Naive B cell (primary cell): ENCODE measurements around the gene CEP20. TPM values are rescaled to one million over a fixed set of nuclear protein-coding genes. Genes with fewer than 3 reads are reported as not detected.

ENCODE experiments used
- ATAC-seq, 2 donors: fragments of 150-1000 bp; cut with Tn5 transposase; 2 replicates each; pipeline ENCODE4 v1.10.0; 2021; ENCODE audit warnings: low read depth in 2 of 2, mild to moderate bottlenecking in 2 of 2, moderate library complexity in 2 of 2
- DNase-seq: peaks from one replicate; pipeline ENCODE4 v3.0.0; 2022
- H3K27ac Mint-ChIP-seq, 6 donors: one replicate each; pipeline ENCODE4 v1.8.0; 2020 to 2022; ENCODE audit warnings: mild to moderate bottlenecking in 6 of 6, mixed read lengths in 6 of 6, moderate library complexity in 5 of 6, inconsistent platforms in 2 of 6
- H3K27me3 Mint-ChIP-seq, 3 donors: one replicate each; pipeline ENCODE4 v1.8.0; 2021 to 2022; ENCODE audit warnings: mixed read lengths in 3 of 3, mild to moderate bottlenecking in 1 of 3
- H3K36me3 Mint-ChIP-seq, 2 donors: one replicate each; pipeline ENCODE4 v1.8.0; 2020 to 2022; ENCODE audit warnings: mixed read lengths in 2 of 2, inconsistent platforms in 1 of 2, mild to moderate bottlenecking in 1 of 2
- H3K4me1 Mint-ChIP-seq, 3 donors: one replicate each; pipeline ENCODE4 v1.8.0; 2020 to 2022; ENCODE audit warnings: mixed read lengths in 3 of 3, inconsistent platforms in 1 of 3, mild to moderate bottlenecking in 1 of 3, moderate library complexity in 1 of 3
- H3K4me3 Mint-ChIP-seq, 8 donors: one replicate each; pipeline ENCODE4 v1.8.0; 2020 to 2022; ENCODE audit warnings: mild to moderate bottlenecking in 8 of 8, mixed read lengths in 8 of 8, moderate library complexity in 8 of 8, inconsistent platforms in 2 of 8
- H3K9me3 Mint-ChIP-seq, 7 donors: one replicate each; pipeline ENCODE4 v1.8.0; 2020 to 2022; ENCODE audit warnings: mixed read lengths in 7 of 7, mild to moderate bottlenecking in 5 of 7, inconsistent platforms in 2 of 7, moderate library complexity in 1 of 7
- polyA plus RNA-seq, 6 donors: library from polyadenylated mRNA; unstranded; fragments of 300-500 nt; fragmentation: Illumina TruSeq; gene quantifications; one replicate each; pipeline ENCODE4 v1.2.3, GENCODE V29; 2021; ENCODE audit warnings: low read depth in 6 of 6

CEP20 gene
- polyA plus RNA-seq, 6 donors from 2014 or later, result 33.2 to 52.3 (median 41.9) TPM

DNA sequence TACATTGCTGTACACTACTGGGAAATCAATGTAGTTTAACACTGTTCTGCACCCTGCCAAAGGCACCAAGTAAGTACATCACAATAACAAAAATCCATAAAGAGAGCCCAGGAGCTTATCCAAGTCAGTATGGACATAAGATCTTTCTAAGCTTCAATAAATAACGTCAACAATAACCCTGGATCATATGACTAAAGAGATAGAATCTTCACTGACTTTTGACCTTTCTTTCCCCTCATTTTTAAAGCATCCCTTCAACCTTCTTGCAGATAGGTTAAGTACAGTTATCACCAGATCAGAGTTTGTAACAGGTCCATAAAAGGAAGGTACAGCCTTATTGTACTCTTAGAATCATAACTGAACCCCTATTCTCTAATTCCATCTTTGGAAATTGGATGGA lies 2.3 kb downstream of the CEP20 start:
- peaks cover 26 to 42% (median 26%) of the 10 kb centered on the region in 3 donors for H3K4me1 Mint-ChIP-seq
- no peaks in the 10 kb centered on the region for H3K36me3 Mint-ChIP-seq
- no peaks in the 10 kb centered on the region for H3K9me3 Mint-ChIP-seq
- DNase-seq (no peak), ATAC-seq (no peak)
- H3K27ac Mint-ChIP-seq, result no peak overlapping the region
- no peaks in the 10 kb centered on the region for H3K27me3 Mint-ChIP-seq
- peak overlapping the region in 7 of 8 donors; percentile 2 to 98 (median 32) for H3K4me3 Mint-ChIP-seq

DNA sequence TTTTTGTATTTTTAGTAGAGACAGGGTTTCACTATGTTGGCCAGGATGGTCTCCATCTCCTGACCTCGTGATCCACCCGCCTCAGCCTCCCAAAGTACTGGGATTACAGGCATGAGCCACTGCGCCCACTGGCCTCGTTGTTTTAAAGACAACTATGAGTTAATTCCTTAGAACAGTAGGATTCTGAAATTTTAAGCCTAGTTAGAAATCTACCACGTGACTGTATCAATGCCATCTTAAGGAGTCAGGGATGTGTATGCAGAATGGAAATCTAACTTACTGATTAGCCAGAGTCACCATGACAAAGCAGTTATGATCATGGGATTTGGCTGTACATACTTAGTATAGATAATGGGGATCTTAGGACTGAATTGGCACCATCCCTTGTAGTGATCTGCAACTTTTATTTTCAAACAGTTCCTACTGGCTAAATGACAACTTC lies 2.8 kb downstream of the CEP20 start:
- Mint-ChIP-seq H3K27ac (no peak overlapping the region), H3K36me3 (no peaks in the 10 kb centered on the region), H3K4me3 (peak overlapping the region in 3 of 8 donors; percentile 2 to 98 (median 25)), H3K27me3 (no peaks in the 10 kb centered on the region), H3K4me1 (peaks cover 26 to 42% (median 26%) of the 10 kb centered on the region in 3 donors), H3K9me3 (no peaks in the 10 kb centered on the region)
- DNase-seq (no peak), ATAC-seq (no peak)

DNA sequence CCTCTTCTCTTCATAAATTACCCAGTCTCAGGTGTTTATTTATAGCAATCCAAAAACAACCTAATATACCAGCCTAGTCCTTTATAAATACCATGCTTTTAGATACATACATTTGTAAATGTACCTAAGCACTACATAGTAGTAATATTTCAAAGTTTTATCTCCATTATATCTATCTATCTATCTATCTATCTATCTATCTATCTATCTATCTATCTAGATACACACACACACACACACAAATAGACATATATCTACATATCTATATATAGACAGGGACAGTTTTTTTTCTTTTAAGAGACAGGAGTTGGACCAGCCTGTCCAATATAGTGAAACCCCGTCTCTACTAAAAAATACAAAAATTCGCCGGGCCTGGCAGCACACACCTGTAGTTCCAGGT lies 5.8 kb downstream of the CEP20 start:
- DNase-seq (no peak), ATAC-seq (no peak)
- Mint-ChIP-seq H3K9me3 (no peaks in the 10 kb centered on the region), H3K27me3 (no peaks in the 10 kb centered on the region), H3K4me3 (no peak overlapping the region), H3K4me1 (peaks cover 17 to 29% (median 20%) of the 10 kb centered on the region in 3 donors), H3K36me3 (peaks cover 7 to 11% of the 10 kb centered on the region in 2 donors), H3K27ac (no peak overlapping the region)

DNA sequence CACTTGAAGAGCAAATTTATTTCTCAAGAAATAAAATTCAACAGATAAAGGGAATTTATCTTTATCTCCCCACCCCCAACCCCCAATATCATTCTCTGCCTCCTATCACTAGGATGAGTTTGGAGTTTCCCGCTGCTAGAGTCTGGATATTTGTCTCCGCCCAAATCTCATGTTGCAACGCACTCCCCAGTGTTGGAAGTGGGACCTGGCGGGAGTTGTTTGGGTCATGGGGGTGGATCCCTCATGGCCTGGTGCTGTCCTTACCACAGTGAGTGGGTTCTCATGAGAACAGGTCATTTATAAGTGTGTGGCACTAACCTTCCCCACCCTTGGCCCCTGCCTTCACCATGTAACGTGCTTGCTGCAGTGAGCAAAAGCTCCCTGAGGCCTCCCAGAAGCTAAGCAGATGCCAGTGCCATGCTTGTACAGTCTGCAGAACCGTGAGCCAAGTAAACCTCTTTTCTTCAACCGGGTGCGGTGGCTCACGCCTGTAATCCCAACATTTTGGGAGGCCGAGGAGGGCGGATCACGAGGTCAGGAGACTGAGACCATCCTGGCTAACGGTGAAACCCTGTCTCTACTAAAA lies 6.5 kb downstream of the CEP20 start:
- ATAC-seq (no peak), DNase-seq (no peak)
- Mint-ChIP-seq H3K27me3 (no peaks in the 10 kb centered on the region), H3K4me3 (no peak overlapping the region), H3K4me1 (peaks cover 11 to 24% (median 14%) of the 10 kb centered on the region in 3 donors), H3K36me3 (peaks cover 7 to 11% of the 10 kb centered on the region in 2 donors), H3K27ac (no peak overlapping the region), H3K9me3 (no peaks in the 10 kb centered on the region)

DNA sequence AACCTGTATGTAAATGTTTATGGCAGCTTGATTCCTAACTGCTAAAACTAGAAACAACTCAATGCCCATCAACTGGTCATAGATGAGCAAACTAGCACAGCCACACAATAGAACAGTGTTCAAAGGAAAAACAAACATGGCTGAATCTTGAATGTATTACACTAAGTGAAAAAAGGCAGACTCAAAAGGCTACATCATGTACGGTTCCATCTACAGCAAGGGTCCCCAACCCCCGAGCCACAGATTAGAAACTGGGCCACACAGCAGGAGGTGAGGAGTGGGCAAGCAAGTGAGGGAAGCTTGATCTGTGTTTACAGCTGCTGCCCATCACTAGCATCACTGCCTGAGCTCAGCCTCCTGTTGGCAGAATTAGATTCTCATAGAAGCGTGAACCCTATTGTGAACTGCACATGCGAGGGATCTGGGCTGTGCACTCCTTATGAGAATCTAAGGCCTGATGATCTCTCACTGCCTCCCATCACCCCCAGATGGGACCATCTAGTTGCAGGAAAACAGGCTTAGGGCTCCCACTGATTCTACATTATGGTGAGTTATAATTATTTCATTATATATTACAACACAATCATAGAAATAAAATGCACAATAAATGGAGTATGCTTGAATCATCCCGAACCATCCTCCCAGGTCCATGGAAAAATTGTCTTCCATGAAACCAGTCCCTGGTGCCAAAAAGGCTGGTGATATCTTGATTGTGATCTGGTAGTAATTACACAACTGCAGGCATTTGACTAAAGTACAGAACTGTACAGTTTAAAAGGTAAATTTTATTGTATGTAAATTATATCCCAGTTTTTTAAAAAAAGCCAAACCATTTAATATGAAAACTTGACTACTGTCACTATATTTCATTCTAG lies 7.7 kb downstream of the CEP20 start:
- Mint-ChIP-seq H3K4me3 (no peak overlapping the region), H3K27me3 (no peaks in the 10 kb centered on the region), H3K9me3 (no peaks in the 10 kb centered on the region), H3K4me1 (peaks cover 3 to 14% (median 5%) of the 10 kb centered on the region in 3 donors), H3K27ac (no peak overlapping the region), H3K36me3 (peaks cover 7 to 11% of the 10 kb centered on the region in 2 donors)
- no peak for ATAC-seq
- no peak for DNase-seq

DNA sequence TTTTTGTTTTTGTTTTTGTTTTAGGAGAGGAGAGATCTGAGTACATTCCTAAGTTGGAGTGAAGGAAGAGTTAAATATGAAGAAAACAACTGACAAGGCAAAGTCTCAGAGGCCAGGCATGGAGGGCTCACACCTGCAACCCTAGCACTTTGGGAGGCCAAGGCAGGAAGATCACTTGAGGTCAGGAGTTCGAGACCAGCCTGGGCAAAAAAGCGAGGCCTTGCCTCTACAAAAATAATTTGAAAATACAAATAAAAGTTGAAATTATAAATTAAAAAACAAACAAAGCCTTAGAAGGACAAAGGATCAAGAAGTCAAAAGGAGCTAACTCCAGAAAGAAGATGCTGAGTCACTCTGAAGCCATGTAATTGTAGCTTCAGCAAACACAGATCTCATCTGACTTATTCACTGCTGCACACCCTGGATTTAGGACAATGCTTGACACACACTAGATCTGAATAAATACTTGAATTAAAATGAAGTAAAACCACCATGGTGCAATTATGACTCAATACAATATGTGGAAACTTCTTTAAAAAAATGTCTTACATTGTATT lies 9.1 kb downstream of the CEP20 start:
- H3K4me1 Mint-ChIP-seq, result peaks cover 0 to 14% (median 8%) of the 10 kb centered on the region in 3 donors
- ATAC-seq (no peak), DNase-seq (no peak)
- H3K4me3 Mint-ChIP-seq, result no peak overlapping the region
- H3K9me3 Mint-ChIP-seq, result no peaks in the 10 kb centered on the region
- peak overlapping the region in 1 of 6 donors; percentile 69 for H3K27ac Mint-ChIP-seq
- H3K27me3 Mint-ChIP-seq, result no peaks in the 10 kb centered on the region
- H3K36me3 Mint-ChIP-seq, result peaks cover 7 to 11% of the 10 kb centered on the region in 2 donors

DNA sequence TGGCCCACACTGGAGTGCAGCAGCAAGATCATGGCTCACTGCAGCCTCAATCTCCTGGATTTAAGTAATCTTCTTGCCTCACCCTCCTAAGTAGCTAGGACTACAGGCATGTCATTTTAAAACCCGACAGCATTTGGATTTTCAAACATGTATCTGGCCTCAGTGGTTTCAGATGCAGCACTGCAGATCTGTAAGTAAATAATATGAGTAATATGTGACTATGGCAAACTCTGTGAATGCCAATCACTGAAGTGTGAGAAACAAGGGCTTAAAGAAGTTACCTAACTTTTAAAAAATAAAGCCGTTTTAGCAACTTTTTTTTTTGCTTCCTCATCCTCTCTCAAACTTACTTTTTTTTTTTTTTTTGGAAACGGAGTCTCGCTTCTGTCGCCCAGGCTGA lies 11.9 kb downstream of the CEP20 start:
- DNase-seq, result no peak
- no peak overlapping the region for H3K4me3 Mint-ChIP-seq
- H3K27ac Mint-ChIP-seq, result no peak overlapping the region
- H3K27me3 Mint-ChIP-seq, result no peaks in the 10 kb centered on the region
- H3K9me3 Mint-ChIP-seq, result no peaks in the 10 kb centered on the region
- H3K4me1 Mint-ChIP-seq, result peaks cover 0 to 10% (median 8%) of the 10 kb centered on the region in 3 donors
- peaks cover 7 to 11% of the 10 kb centered on the region in 2 donors for H3K36me3 Mint-ChIP-seq
- ATAC-seq, result no peak

DNA sequence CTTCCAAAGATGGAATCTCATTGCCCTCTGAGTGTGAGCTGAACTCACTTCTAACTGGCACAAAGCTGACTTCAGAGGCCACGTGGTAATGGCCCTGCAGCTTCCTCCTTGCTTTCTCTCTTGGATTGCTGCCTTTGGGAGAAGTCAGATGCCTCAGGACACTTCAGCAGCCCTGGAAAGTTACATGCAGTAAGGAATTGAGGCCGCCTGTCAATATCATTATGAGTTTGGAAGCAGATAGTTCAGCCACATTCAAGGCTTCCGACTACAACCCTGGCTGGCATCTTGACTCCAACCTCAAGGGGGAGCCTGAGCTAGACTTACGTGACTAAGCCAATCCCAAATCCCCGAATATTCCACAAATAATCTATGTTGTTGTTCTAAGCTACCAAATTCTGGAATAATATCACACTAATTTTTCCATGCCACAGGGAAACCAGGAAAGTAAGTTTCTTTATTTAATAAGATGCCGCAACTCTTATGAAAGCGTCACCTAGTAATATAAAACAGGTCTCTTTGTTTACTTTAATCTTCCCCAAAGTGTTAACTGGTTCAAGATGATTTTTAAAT lies 13.6 kb downstream of the CEP20 start:
- ATAC-seq (no peak), DNase-seq (no peak)
- H3K4me3 Mint-ChIP-seq, result no peak overlapping the region
- peaks cover 0 to 8% (median 7%) of the 10 kb centered on the region in 3 donors for H3K4me1 Mint-ChIP-seq
- peaks cover 12 to 14% of the 10 kb centered on the region in 2 donors for H3K36me3 Mint-ChIP-seq
- H3K9me3 Mint-ChIP-seq, result no peaks in the 10 kb centered on the region
- H3K27ac Mint-ChIP-seq, result peak overlapping the region in 1 of 6 donors; percentile 2
- no peaks in the 10 kb centered on the region for H3K27me3 Mint-ChIP-seq

DNA sequence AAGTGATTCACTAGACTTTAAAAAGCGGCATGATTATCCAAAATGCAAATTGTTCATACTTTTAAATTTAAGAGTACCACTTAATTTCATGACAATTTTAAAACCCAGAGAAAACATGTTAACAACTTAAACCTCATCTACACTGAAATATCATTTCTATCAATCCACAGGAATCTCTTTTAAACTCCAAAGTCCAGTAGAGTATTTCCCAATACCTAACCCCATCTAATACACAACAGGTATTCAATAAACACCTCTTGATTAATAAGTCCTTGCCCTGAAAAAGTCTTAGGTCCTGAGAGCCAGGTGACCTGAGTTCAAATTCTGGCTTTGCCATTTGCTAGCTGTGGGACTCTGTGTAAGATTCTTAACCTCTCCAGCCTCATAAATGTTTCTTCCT lies 14.7 kb downstream of the CEP20 start:
- Mint-ChIP-seq H3K27me3 (no peaks in the 10 kb centered on the region), H3K27ac (peak overlapping the region in 1 of 6 donors; percentile 20), H3K36me3 (peaks cover 13 to 15% of the 10 kb centered on the region in 2 donors), H3K4me1 (peaks cover 0 to 8% (median 3%) of the 10 kb centered on the region in 3 donors), H3K4me3 (no peak overlapping the region), H3K9me3 (no peaks in the 10 kb centered on the region)
- DNase-seq (no peak), ATAC-seq (no peak)

DNA sequence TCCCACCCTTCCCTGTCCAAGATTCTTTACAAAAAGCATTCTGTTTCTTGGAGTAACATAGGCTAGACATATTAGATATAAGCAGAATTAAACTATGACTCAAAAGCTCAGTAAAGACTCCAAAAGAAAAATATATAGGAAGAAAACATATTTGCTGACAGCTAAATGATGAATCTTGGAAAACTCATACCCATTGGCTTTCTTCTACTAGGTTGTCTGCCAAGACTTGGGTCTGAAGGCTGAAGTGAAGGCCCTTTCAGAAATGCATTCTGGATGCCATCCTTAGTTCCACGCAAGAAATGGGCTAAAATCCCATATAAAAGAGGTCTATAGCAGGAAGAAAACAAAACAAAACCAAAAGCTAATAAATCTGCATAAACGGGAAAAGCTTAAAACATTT lies 15.1 kb downstream of the CEP20 start:
- Mint-ChIP-seq H3K27ac (peak overlapping the region in 1 of 6 donors; percentile 43), H3K9me3 (no peaks in the 10 kb centered on the region), H3K4me3 (no peak overlapping the region), H3K36me3 (peaks cover 13 to 14% of the 10 kb centered on the region in 2 donors), H3K4me1 (peaks cover 0 to 8% (median 3%) of the 10 kb centered on the region in 3 donors), H3K27me3 (no peaks in the 10 kb centered on the region)
- ATAC-seq (no peak), DNase-seq (no peak)

DNA sequence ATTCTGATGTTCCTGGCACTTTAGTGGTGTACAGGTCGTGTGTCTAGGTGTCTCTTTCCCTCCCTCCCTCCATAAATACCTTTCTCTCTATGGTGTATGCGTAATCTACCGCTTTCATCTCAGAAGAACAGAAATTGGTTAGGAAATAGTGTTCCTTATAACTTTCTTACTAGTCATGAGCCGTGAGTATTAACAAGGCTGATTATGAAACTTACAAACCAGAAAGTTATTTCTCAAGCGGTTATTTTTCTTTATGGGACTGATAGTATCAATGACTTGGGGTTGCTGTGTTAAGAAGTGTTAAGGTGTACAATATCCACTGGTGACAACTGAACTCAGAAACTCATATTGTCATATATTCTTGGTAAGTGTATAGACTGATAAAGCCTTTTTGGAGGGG lies 18.4 kb downstream of the CEP20 start:
- no peak for DNase-seq
- Mint-ChIP-seq H3K36me3 (peaks cover 16 to 23% of the 10 kb centered on the region in 2 donors), H3K27me3 (no peaks in the 10 kb centered on the region), H3K9me3 (no peaks in the 10 kb centered on the region), H3K4me1 (peaks cover 0 to 5% (median 3%) of the 10 kb centered on the region in 3 donors), H3K27ac (no peak overlapping the region), H3K4me3 (no peak overlapping the region)
- no peak for ATAC-seq

DNA sequence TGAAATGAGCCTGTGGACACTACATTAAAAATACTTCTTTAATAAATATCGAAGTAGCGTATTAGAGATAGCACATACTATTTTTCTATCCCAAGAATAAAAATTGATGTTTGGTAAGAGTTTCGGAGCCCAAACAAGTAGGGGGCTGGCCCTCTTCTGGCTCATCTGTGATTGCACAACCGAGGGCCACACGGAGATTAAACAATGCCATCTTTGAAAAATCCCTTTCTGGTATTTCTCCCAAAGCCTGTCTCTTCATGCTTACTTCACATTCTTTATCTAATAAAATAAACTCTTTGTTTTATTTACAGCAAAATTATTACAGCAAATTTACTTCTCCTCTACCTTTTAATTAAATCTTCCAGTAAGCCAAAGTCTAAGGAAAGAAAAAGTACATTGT lies 22.0 kb downstream of the CEP20 start:
- no peaks in the 10 kb centered on the region for H3K9me3 Mint-ChIP-seq
- no peaks in the 10 kb centered on the region for H3K27me3 Mint-ChIP-seq

DNA sequence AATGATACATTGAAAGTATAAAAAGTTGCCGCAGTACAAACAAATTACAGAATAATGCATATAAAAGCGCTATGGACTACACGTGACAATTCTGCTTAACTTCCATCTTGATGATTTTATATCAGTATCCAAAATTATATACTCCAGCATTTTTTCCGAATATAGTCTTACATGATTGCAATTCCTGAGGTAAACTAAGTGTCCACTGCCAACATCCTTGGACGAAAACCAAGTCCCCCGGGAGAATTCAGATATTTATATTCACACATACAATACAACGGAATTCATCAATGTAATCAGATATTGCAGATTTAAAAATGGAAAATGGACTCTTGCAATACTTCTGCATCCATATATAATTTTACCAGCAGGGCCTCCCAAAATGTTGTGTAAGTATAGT lies 22.7 kb downstream of the CEP20 start:
- H3K36me3 Mint-ChIP-seq, result peaks cover 16 to 25% of the 10 kb centered on the region in 2 donors
- no peak for ATAC-seq

More for the DNA sequence above, 22.0 kb downstream of the CEP20 start:
- no peak overlapping the region for H3K4me3 Mint-ChIP-seq
- H3K4me1 Mint-ChIP-seq, result no peaks in the 10 kb centered on the region
- no peak overlapping the region for H3K27ac Mint-ChIP-seq
- DNase-seq (no peak), ATAC-seq (no peak)
- H3K36me3 Mint-ChIP-seq, result peaks cover 16 to 25% of the 10 kb centered on the region in 2 donors

More for the DNA sequence above, 22.7 kb downstream of the CEP20 start:
- Mint-ChIP-seq H3K4me1 (no peaks in the 10 kb centered on the region), H3K27ac (no peak overlapping the region), H3K27me3 (peaks cover 0 to 3% (median 0%) of the 10 kb centered on the region in 3 donors), H3K4me3 (no peak overlapping the region), H3K9me3 (no peaks in the 10 kb centered on the region)
- DNase-seq, result no peak
